GF-D8 (cell line): Measurements from ENCODE around the gene IL27RA.

ENCODE experiments used
- DNase-seq: peaks from one replicate; lab custom pipeline; 2025; lab: John Stamatoyannopoulos, UW

Gene IL27RA

DNA sequence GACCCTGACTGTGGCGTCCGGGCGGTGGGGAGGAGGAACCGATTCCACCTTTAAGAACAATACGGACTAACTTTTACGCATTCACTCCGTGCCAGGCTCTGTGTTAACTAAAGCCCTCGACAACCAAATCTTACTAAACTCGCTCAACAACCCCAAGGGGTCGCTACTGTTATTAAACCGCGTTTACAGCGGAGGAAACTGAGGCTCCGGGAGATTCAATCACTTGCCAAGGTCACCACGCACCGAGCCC is 57.8 kb downstream of the IL27RA start:
- DNase-seq, result no peak

GRCh38 chr19:14089662-14090508 is 58.3 kb downstream of the IL27RA start:
- no peak for DNase-seq

DNA sequence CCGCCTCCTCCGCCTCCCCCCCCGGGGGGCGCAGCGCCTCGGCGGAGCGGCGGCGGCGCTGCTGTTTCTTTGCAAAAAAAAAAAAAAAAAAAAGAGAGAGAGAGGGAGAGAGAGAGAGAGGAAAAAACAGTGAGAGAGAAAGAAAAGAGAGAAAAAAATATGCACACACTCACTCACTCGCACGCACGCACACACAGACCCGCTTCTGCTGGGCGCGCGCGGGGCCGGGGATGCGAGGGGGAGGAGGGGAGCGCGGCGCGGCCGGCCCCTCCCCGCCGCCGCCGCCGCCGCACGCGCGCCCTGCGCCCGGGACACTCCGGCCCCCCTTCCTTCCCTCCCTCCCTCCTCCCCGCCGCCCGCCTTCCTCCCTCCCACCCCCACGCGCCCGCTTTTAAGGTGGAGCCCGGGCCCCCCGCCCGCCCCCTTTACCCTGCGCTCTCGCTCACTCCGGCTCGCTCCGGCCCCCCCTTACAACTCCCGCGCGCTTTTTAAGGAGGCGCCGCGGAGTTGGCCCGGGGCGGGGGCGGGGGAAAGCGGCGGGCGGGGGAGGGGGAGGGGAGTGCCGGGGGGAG is 59.0 kb downstream of the IL27RA start, which contains the start of gene SAMD1:
Gene SAMD1, minus strand, starts transcription at position 243 of the 572 bp plus-strand sequence.
- DNase-seq, result peak; percentile 49

DNA sequence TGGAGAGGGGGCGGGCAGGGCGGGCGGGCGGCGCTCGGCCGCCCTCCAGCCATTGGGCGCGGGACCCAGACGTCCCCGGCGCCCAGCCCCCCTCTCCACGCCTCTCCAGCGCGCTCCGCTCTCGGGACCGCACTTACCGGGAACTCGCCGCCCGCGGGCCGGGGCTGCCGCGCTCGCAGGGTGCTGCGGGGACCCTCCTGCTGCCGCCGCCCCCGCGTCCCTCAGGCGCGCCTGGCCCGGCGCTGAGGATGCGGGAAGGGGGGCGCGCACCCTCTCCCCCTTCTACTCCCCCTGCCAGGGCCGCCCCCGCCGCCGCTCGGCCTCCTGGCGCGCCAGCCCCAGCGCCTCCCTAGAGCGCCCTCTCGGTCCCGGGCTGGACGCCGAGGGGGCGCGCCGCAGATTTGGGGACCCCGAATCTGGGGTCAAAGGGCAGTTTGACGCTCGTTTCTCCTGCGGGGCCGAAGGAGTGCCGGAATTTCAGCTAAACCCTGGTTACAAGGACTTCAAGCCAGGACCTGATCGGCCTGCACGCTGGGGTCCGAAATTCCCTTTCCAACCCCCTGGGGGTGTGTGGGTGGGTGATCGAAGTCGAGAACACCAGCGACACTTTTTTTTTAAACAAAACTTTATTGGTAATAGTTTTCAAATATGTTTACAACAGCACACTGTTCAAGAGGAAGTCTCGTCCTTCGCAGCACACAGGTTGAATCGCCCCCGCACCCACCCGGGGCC is 59.7 kb downstream of the IL27RA start:
- DNase-seq, result peak; percentile 49

- DNase-seq, result no peak
Measured at GRCh38 chr19:14091813-14092462, 60.4 kb downstream of the IL27RA start.

GRCh38 chr19:14093117-14093823 is 61.7 kb downstream of the IL27RA start:
- DNase-seq, result no peak

GRCh38 chr19:14094854-14095253 is 63.3 kb downstream of the IL27RA start:
- DNase-seq, result no peak

DNA sequence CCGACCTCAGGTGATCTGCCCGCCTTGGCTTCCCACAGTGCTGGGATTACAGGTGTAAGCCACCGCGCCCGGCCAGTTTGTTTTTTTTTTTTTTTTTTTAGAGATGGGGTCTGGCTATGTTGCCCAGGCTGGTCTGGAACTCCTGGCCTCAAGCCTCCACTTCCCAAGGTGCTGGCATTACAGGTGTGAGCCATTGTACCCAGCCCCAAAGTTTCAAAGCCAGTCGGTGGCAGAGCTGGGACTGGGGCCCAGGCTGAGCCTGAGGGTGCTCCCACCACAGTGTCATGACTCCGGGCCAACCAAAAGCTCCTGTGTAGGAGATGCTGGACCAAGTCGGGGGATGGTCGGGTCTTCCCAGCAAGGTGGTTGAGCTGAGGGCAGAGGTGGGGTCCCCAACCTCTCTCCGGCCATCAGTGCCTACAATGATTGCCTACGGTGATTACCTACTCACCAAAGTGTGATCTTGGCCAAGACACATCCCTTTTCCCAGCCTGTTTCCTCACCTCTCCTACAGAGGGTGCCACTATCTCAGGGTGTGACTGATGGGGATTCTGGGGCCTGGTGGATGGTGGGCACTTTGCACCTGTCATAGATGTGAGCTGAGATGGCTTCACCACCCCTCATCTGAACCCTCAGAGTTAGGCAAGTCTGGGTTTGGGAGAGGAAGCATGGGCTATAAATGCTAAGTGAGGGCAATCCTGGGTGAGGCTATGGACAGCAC is 64.9 kb downstream of the IL27RA start:
- no peak for DNase-seq

DNA sequence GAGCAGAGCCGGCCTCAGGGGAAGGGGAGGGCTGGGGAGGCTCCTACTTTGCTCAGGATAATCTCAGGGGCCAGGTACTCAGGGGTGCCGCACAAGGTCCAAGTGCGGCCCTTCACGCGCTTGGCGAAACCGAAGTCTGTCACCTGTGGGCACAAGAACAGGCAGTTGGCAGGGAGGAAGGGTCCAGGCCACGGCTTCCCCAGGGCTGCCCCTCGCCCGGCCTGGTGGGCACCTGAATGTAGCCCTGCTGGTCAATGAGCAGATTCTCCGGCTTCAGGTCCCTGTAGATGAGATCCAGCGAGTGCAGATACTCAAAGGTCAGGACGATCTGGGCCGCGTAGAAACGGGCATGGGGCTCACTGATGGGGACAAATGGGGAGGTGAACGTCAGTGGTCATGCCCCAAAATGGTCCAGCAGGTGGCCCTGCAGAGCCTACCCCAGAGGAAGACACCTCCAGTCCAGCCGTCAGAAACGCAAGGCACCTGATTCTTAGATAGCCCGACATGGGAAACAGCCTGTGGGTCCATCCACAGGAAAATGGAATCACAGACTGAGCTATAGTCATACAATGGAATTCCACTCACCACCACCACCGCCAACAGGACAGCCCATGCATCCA is 66.1 kb downstream of the IL27RA start:
- no peak for DNase-seq

DNA sequence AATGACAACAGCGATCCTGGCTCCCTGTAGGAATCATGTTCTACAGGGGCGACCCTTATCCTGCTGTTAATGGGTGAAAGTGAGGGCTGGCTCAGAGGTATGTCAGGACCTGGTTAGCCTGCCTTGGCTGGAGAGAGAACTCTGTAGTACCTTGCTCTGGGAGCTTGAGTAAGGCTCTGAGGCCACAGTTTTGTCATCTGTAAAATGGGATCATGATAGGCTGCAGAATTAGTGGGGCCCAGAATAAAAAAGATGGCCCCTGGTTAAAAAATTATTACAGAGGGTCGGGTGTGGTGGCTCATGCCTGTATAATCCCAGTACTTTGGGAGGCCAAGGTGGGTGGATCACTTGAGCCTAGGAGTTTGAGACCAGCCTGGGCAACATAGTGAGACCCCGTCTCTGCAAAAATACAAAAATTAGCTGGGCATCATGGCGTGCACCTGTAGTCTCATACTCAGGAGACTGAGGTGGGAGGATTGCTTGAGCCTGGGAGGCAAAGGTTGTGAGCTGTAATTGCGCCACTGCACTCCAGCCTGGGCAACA is 69.5 kb downstream of the IL27RA start:
- DNase-seq, result no peak

- no peak for DNase-seq
Measured at GRCh38 chr19:14102102-14102696, 70.6 kb downstream of the IL27RA start.

- DNase-seq, result no peak
Measured at GRCh38 chr19:14102756-14103155, 71.2 kb downstream of the IL27RA start.
